GM21423 (cell line): Measurements from ENCODE around the gene RAET1G.
"Not testable (repeated sequence)": the region's sequence is repeated elsewhere in the genome, so short reads cannot be mapped to it uniquely, and the experiment has no call there.

Experiments
- ATAC-seq: cut with Tn5 transposase; IDR thresholded peaks from one replicate; pipeline ENCODE4 v1.9.1; 2021; ENCODE audit warnings: mild to moderate bottlenecking, moderate library complexity; ENCODE audit not compliant: unreplicated experiment

RAET1G gene

DNA sequence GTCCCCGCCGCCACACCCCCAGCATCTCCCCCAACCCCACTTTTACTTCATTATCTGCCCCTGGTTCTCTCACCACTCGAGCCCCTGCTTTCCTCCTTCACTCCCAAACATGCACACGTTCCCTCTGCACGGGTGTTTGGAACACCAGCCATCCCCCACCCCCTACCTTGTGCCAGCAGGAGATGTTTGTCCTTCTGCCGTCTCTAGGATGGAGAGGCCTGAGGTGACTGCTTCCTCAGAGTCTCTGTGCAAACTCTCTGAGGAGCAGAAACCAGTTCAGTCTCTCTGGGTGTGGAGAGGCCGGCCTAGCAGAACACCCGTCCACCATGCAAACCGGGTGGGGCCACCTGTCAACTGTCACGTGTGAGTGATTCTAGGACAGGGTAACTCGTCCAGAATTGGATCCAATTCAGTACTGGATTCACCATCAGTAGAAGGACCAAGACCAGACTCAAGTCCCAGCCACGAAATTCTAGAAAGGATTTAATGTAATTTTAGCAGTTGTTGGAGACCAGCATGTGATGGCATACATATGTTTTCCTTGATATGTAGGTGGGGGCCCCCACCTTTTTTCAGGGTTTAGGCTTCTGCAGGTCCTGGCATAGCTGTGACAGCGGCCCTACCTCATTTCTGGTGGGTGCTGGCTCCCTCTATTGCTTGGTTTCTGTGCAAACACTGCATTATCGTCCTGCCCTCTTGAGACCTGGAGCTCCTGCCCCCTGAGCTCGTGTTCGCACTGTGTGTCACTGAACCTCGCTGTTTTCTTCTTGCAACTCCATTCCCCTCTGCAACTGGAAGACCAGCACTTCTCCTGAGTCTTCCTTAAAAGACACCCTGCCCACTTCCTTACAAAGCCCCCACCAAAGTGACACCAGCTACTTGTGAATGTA is 24.8 kb downstream of the RAET1G start, which contains the start of gene RAET1E:
Gene RAET1E, minus strand, starts transcription at position 259 of the 890 bp plus-strand sequence. CDS start 7,212 bp downstream, outside the sequence.
- ATAC-seq, result no peak

DNA sequence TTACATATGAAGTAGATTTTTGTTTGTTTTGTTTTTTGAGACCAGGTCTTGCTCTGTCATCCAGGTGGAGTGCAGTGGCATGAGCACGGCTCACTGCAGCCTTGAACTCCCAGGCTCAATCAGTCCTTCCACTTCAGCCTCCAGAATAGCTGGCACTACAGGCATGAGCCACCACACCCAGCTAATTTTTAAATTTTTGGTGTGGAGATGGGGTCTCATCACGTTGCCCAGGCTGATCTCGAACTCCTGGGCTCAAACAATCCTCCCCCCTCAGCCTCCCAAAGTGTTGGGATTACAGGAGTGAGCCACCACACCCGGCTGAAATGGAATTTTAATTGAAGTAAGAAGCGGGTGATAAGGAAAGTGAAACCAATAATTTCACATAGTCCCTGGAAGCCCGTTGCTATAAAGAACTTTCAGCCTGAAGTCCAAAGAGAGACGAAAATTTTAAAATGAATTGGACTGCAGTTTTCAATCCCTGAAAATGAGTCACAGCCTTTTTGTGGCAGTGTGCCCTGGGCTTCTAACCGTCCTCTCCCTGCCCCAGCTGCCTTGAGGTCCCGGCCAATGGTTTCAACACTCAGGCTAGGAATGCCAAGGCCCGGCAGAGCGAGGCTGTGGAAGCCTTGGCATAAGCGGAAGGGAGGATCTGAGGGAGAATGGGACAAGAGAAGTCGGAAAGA is 25.8 kb downstream of the RAET1G start:
- ATAC-seq, result no peak

DNA sequence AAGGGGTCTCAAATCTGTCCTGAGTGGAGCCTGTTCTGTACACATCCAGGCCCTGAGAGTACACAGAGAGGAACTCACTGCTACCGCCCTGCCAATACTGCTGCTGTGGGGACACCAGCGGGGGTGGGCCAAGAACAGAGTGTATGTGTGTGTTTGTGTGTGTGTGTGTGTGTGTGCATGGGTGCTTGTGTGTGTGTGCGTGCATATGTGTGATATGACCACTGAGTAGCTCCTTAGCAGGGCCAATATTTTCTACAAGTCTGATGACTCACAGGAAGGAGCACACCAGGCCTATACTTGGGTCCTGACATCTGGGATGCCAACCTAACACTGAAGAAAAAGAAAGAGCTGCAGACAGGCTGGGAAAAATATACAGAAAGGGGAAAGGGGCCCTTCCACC is 26.4 kb downstream of the RAET1G start:
- no peak for ATAC-seq

DNA sequence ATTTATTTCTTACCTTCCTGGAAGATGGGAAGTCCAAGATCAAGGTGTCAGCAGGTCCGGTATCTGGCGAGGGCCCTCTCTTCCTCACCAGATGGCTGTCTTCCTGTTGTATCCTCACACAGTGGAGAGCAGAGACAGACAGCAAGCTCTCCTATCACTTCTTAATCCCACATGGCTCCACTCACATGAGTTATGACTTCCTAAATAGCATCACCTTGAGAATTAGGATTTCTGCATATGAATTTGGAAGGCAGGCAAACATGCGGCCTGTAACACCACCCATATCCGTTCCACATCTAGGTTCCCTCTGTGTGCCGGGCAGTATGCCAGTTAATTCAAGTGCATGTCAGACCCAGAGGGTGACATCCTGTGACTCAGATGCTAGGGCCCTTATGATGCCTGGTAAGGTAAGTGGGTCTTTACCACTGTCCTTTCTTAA is 27.1 kb downstream of the RAET1G start:
- ATAC-seq, result no peak

DNA sequence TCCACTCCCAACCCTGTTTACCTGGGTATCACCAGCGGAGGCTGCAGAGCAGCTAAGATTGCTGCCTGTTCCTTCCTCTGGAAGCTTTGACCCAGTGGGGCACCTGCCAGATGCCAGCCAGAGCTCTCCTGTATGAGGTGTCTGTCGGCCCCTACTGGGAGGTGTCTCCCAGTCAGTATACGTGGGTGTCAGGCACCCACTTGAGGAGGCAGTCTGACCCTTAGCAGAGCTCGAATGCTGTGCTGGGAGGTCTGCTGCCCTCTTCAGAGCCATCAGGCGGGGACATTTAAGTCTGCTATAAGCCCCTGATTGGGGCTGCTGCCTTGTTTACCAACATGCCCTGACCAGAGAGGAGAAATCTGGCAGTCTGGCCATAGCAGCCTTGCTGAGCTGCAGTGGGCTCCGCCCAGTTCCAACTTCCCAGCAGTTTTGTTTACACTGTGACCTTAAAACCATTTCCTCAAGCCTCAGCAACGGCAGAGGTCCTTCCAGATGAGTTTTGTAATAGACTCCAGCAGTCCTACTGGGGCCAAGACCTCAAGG is 27.8 kb downstream of the RAET1G start:
- ATAC-seq, result no peak

DNA sequence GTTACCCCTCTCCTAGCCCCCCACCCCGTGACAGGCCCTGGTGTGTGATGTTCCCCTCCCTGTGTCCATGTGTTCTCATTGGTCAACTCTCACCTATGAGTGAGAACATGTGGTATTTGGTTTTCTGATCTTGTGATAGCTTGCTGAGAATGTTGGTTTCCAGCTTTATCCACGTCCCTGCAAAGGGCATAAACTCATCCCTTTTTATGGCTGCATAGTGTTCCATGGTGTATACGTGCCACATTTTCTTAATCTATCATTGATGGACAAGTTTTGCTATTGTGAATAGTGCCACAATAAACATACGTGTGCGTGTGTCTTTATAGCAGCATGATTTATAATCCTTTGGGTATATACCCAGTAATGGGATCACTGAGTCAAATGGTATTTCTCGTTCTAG is 31.1 kb downstream of the RAET1G start:
- not testable (repeated sequence) for ATAC-seq

DNA sequence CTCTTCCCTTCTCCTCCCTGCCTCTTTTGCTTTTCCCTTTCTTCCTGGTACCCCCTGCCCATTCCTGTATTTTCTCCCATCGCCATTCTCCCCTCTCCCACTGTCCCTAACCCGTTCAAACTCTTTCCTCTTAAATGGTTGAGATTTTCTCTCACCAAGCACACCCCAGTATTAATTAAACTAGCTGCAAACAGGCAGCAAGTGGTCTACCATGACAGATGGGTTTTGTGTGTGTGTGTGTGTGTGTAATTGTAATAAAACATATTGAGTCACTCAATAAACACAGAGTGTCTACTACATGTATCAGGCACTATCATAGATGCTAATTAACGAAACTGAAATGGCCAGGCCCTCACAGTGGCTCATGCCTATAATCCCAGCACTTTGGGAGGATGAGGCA is 31.7 kb downstream of the RAET1G start:
- no peak for ATAC-seq

DNA sequence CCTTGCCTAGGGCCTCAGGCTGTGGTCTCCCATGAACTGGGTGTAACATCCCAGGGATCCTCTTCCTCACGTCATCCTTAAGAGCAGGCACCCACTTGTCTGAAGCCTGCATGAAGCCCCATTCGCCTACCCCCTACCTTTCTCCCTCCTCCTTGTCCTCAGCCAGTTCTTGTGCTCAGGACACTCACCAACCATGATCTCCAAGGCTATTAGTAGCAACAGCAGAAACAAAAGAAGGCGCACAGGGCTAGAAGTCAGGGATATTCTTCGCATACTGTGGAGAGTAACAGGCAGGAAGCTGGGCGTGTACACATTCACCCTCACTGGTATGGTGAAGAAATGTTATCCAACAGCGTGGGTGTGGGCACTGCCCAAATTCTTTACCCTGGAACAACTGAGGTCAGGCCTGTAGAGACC is 32.3 kb downstream of the RAET1G start:
- ATAC-seq, result no peak

DNA sequence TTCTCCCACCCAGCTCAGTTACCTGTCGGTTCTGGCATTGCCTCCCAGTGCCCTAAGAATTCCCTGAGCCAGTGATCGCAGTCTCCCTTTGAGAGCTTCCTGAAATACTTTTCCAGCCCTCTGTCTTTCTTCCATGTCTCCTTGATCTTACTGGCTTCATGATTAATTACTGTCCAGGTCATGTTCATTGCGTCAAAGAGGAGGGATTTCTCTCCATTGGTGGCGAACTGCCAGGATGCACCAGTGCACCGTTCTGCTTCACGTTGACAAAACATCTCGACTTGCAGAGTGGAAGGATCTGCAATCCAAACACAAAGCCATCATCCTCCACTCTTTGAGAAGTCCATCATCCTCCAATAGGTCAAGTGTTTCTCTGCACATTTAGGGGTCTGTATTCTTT is 33.6 kb downstream of the RAET1G start:
- no peak for ATAC-seq

DNA sequence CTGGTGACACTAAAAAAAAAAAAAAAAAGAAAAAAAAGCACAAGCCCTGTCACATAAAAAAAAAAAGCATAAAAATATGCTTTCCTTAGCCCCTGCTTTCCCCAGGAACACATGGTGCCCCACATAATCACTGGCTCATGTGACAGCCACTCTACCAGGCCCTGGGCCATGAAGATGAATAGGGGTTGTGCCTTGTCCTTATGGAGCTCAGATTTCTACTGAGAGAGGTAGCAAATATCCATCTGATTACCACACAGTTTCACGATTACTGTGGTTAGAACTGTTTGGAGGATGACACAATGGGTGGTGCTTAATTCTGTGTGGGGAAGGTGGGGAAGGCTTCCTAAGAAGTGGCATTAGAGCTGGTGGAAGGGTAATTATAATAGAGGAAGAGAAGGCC is 34.3 kb downstream of the RAET1G start:
- no peak for ATAC-seq

DNA sequence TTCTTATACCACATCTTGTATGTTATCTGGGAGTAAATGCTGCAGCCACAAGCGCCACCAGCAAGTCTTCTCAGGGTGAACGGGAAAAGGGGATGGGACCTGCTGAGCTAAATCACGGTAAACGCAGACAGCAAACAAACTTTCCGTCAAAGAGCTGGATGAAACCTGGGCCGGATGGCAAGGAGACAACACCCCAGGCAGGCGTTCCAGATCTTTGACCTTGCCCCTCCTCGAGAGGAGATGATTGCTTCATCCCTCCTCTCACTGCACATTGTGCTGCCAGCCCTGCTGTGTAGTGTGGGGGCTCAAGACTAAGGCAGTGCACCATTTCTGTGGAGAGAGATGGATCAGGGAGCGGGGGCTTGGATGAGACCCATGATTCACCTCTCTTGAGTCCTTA is 34.8 kb downstream of the RAET1G start:
- ATAC-seq, result no peak

DNA sequence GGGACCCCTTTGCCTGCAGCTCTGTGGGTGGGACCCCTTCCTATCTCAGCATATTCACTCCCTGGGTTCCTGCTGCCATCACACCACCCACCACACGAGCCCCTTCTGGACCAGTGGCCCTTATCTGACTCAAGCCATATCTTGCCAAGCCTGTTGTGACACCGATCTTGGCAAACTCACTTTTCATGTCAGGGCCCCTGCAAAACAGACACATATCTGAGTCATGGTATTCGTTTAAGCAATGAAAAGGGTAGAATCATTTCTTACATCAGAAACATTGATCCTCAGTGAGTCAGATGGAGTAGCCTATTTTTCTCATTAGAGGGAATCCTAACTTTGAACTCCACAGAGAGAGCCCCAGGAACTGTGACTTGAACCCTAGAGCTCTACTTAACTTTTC is 35.6 kb downstream of the RAET1G start:
- ATAC-seq, result no peak

DNA sequence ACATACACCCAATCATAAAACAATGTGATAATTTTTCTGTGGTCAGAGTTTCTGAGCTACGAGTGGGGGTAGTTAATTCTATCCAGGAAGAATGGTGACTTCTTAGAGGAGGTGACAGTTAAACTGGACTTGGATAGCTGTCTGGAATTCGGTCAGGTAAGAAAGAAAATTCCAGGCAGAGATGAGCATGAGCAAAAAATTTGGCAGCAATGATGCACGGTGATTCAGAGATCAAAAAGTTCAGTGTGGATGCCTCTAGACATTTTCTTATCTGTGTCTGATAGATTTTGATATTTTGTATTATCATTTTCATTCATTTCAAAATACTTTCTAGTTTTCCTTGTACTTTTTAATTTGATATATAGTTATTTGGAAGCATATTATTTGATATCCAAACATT is 37.0 kb downstream of the RAET1G start:
- no peak for ATAC-seq

DNA sequence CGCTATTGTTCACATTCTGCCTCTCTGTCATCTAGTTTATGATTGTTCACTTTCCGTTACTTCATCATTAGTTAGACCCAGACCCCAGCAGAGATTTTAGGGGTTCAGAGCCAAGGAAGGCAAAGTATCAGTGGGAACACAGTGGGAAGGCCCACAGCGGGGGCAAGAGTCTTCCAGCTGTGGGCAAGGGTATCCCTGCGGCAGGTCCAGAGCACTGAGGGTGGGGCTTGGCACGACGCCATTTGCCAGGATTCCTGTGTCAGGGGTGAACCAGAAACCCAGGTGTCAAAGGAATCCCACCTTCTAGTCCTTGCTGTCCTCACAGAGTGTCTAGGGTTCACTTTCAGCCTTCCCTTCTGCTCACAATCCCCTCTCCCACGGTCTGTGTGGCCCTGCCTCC is 38.3 kb downstream of the RAET1G start:
- no peak for ATAC-seq

DNA sequence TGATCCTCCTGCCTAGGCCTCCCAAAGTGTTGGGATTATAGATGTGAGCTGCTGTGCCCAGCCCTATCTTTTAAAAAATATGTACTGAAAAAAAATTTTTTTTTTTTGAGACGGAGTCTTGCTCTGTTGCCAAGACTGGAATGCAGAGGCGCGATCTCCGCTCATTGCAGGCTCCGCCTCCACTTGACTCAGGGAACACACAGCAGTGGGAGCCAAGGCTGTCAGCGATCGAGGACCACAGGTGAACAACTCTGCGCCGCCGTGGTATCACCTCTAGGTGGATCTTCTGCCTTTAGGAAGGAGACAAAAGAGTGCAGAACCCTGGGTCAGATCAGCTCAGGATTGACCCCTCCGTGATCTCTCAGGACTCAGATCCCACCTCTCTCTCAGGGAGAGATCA is 38.7 kb downstream of the RAET1G start:
- ATAC-seq, result no peak

DNA sequence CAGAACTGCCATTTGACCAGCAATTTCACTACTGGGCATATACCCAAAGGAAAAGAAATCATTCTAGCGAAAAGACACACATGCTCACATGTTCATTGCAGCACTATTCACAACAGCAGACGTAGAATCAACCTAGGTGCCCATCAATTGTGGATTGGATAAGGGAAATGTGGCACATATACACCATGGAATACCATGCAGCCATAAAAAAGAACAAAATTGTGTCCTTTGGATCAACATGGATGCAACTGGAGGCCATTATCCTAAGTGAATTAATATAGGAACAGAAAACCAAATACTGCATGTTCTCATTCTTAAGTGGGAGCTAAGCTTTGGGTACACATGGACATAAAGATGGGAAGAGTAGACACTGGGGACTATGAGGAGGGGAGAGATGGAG is 41.1 kb downstream of the RAET1G start:
- no peak for ATAC-seq

DNA sequence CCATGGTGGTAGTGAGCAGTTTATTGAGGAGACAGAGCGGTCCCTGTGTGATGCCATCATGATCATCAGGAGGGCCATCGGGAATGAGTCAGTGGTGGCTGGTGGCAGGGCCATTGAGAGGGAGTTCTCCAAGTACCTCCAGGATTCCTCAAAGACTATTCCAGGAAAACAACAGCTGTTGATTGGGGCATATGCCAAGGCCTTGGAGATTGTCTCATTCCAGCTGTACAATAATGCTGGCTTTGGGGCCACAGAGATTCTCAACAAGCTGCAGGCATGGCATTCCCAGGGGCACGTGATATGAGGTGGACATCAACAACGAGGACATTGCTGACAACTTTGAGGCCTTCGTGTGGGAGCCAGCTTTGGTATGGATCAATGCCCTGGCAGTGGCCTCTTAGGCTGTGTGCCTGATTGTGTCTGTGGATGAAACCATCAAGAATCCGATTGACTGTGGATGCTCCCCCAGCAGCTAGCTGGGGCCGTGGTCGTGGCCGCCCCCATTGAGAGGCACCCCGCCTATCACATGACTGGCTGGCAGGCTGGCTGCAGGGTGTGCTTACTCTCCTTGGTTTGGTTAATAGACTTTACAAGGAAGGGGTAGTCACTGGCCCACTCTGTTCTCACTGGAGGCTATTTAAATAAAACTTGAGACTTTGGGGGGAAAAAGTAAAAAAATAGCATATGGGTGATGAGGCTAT is 41.7 kb downstream of the RAET1G start:
- ATAC-seq, result no peak

DNA sequence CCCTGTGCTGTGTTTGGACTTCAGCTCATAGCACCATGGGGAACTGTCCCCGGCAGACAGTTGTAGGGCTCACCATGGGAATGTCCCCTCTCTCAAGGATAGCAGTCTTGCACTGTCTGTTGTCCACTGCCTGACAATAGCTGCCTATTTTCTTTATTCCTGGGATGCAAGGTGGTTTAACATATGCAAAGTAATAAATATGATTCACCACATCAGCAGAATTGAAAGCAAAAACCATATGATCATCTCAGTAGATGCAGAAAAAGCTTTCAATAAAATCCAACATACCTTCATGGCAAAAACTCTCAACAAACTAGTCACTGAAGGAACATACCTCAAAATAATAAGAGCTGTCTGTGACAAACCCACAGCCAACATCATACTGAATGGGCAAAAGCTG is 45.3 kb downstream of the RAET1G start:
- no peak for ATAC-seq

DNA sequence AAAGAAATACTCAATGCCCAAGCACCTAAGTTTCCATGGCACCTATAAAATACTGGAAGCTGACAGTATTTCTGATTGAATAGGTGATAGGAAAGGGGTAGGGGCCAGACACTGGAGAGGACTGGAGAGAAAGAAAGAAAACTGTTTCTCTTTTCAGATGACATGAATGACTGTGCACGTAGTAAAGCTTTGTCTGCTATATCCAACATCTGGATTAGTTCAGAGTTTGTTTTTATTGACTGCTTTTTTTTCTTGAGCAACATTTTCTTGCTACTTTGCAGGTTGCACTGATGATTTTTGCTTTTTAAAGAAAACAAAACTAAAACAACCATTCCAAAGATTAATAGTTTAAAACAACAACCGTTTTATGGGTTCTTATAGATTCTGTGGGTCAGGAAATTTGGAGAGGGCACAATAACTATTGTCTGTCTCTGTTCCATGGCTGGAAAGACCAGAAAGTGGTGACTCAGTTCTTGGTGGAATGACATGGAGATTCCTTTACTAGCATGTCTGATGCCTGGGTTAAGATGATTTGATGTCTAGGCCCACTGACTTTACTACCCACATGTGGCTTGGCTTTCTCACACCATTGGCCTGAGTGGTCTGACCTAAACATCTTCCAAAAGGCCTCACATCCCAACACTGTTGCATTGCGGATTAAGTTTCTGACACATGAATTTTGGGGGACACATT is 46.5 kb downstream of the RAET1G start:
- no peak for ATAC-seq

DNA sequence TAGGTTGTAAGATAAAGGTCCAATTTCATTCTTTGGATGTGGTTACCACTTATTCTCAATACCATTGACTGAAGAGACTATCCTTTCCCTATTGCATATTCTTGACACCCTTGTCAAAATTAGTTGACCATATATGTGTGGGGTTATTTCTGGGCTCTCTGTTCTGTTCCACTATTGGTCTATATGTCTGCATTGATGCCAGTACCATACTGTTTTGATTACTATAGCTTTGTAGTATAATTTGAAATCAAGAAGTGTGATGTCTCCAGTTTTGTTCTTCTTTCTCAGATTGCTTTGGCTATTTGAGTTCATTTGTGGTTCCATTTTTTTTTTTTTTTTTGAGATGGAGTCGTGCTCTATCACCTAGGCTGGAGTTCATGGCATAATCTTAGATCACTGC is 50.7 kb downstream of the RAET1G start:
- no peak for ATAC-seq

DNA sequence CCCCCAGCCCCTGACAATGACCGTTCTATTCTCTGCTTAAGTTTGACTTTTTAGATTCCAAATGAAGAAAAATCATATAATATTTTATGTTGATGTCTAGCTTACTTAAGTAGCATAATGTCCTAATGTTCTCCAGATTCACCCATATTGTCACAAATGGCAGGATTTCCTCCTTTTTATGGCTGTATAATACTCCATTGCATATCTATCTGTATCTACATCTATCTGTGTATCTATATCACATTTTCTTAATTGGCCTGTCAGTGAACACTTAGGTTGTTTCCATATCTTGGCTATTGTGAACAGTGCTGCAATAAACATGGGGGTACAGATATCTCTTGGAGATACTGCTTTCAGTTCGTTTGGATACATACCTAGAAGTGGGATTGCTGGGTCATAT is 51.7 kb downstream of the RAET1G start:
- no peak for ATAC-seq
